ENCODE data around the gene CANT1.

The CANT1 gene

DNA sequence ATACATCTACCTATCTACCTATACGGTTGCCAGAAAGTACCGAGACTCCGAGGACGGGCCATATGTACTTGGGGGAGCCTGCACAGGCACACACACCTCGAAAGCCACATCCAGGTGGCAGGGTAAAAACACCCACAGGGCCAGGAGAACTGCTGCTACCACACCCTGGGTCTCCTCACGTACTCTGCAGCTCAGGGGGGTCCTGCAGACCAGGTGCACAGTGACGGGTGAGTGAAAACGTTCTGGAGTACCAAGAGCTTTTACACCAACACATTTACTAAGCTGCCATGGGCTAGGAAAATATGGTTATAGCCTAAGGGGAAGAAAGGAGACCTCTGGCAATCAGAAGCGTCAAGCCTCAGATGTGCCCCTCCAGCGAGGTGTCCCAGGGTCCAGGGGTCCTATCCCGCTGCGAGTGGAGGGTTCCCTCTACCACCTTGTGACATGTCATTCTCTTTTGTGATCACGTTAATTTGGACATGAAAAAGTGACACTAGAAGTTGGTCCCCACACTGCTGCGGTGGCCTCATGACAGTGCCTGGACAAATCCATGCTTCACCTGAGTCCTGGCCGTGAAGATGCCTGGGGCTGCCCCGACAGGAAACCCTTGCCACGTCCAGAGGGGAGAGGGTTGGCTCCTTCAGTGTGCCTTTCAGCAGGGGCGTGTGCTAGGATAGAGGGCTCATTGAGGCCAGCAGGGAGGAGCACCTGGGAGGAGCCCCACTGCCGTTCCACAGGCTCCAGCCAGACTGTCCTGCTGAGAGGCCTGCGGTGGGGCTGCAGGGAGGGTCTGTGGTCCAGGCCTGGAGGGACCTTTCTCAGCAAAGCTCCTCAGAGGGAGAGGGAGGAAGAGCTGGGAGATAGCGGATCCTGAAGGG, 1.8 kb downstream of the CANT1 start:
- no peak for DNase-seq

DNA sequence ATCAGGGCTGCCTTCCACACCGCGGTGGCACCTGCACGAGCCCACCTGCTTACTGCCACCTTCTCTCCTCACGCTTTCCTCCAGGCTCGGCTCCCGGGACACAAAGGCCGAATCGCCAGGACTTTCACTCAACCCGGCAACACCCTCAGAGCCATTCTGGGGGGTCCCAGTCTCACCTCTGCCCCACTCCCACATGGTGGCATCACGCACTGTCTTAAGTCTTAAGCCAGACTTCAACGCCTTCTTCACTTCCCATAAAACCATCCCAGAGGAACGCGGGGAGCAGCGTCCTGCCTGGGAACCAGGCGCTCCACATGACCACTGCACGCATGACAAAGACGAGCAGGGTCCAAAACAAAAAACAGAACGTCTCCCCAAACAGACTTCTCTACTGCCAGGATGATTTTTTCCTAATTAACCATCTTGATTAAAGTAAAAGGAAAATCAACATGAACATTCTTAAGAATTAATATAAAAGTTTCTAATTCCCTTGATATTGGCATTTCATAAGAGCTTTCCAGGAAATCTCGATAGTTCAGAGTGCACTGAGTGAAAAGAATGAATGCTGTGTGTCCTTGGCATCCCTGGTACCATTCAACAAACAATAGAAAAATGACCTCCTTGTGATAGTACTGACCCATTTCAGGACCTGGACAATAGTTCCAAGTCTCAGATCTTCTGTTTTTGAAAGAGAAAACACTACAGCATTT, 2.6 kb downstream of the CANT1 start:
- DNase-seq, result no peak

DNA sequence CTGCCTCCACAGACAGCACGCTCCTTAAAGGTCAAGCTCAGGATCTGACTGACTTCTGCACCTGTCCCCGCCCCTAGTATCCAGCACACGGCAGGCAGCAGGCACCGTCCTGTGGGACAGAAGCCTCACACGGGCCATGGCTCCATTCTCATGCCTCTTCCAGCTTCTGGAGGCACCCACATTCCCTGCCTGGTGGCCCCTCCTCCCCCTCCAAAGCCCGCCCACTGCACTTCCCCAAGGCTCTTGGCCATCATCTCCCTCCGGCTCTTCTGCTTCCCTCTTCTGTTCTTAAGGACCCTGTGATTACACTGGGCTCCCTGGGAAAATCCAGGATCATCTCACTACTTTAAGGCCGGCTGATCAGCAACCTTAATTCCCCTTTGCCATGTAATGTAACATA, 3.5 kb downstream of the CANT1 start:
- no peak for DNase-seq

DNA sequence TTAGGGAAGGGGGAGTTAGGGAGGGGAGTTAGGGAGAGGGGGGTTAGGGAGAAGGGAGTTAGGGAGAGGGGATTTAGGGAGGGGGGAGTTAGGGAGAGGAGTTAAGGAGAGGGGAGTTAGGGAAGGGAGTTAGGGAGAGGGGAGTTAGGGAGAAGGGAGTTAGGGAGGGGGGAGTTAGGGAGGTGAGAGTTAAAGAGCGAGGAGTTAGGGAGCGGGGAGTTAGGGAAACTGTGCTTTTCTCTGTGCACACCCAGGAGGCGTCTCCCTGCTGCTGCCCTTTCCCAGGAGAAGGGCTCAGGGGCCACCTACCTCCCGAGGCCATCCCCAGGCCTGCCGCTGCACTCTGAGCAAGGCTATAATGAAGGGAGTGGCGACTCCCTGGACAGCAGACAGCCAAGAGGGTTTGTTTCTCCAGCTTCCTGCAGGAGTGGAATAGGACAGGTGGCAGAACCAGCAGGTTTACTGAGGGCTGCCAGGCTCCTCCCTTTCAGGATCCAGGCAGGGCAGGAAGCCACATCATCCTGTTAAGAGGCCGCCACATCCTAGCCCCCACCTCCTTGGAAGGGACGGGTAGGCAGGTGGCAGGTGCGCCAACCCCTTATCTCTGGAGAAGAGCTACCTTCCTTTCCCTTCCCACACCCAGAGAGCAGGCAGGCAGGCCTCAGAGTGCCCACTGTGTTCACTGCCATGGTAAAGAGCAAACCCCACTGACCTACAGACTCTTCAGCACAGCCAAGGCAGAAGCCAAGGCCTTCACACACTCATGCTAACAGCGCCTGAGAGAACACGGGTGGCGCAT, 4.3 kb downstream of the CANT1 start:
- no peak for DNase-seq

DNA sequence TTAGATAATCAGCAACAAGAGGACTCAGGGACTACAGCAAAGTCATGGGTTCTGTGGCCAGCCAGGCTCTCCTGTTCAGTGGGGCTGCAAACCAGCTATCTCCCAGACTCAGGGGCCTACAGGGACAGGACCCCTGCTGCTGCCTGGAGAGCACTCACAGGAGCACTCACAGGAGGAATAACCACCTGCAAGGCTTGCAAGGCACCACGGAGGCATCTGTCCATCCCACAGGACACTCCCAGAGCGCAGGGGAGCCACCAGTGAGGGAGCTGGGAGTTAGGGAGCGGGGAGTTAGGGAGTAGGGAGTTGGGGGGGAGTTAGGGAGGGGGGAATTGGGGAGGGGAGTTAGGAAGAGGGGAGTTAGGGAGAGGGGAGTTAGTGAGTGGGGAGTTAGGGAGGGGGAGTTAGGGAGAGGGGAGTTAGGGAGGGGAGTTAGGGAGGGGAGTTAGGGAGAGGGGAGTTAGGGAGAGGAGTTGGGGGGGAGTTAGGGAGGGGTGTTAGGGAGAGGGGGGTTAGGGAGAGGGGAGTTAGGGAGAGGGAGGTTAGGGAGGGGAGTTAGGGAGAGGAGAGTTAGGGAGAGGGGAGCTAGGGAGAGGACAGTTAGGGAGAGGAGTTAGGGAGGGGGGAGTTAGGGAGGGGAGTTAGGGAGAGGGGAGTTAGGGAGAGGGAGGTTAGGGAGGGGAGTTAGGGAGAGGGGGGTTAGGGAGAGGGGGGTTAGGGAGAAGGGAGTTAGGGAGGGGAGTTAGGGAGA, 5.7 kb downstream of the CANT1 start:
- DNase-seq, result no peak

DNA sequence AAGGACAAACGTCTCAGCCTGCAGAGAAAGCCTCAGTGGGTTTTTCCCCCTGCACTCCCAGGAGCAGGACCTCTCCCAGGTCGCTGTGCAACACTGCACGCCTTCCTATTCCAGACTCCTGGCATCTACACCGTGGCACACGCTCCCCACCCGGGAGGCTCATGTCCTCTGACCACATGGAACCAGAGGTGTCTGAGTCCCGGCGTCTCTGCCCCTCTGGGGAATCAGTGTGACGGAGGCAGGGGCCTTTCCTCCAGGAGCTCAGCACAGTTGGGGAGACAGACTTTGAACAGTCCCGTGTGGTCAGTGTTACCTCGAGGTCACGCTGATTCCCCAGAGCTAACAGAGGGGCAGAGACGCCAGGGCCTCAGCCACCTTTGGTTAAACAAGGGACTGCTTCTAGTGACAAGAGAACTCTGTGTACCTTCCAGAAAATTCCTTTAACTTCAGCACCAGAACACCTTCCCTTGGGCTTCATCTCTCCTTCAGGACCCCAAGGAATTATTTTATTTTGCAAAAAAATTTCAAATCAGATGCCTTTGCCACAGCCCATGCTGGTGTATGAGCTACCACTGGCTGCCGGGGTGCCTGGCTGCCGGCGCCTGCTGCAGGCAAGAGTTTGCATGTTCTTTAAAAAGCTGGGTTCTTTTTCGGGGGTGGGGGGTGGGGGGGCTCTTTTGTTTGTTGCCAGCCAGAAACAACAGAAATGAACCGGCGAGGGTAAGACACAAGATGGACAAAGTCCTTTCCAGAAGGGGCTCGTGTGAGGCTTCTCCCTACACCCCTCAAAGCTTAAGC, 6.6 kb downstream of the CANT1 start:
- no peak for DNase-seq

DNA sequence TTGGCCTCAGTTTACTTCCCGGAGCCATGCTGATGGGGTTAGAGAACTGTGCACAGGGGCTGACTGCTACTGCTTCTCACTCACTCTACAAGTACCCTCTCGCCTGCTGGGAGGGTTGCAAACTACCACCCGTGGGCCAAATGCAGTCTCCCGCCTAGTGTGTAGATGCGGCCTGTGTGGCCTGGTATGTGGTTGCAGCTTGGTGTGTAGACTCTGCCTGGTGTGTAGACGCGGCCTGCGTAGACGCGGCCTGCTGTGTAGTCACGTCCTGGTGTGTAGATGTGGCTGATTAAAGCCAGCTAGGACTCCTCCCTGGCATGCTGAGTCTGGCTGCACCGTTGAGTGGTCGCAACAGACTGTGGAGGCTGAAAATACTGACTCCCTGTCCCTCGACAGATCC, 7.3 kb downstream of the CANT1 start:
- DNase-seq, result no peak

DNA sequence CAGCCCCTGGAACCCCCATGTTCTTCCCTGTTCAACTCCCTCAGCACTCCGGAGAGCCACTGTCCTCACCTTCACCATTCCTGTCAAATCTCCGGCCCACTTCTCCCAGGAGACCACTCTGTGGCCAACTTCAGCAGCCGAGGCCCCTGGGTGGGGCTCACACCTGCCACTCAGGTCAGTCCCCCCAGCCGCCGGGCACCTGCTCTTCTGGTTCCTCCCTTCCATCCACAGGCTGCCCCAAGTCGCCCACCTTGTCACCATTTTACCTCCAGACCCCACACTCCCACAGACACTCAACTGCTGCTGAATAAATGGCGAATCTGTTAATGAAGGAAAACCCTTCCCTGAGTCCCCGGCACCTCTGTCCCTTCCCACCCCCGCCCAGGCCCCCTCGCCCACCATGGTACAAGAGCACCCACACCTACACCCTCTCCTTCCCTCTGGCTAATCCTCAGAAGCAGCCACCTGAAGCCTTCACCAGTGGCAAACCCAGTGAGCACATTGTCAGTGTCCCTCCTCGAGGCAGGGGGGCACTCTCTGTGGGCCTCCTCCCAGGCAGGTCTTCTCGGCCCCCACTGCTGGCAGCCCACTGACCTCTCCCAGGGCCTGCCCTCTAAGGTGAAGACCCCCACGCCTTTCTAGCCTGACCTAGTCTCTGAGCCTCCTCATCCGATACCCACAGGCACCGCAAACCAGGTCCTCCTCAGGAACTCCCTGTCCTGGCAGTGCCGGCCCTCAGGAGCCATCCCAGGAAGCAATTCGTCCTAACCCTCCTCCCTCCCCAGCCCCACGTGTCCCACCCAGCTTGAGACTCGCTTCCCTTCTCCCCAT, 8.2 kb downstream of the CANT1 start:
- no peak for DNase-seq

DNA sequence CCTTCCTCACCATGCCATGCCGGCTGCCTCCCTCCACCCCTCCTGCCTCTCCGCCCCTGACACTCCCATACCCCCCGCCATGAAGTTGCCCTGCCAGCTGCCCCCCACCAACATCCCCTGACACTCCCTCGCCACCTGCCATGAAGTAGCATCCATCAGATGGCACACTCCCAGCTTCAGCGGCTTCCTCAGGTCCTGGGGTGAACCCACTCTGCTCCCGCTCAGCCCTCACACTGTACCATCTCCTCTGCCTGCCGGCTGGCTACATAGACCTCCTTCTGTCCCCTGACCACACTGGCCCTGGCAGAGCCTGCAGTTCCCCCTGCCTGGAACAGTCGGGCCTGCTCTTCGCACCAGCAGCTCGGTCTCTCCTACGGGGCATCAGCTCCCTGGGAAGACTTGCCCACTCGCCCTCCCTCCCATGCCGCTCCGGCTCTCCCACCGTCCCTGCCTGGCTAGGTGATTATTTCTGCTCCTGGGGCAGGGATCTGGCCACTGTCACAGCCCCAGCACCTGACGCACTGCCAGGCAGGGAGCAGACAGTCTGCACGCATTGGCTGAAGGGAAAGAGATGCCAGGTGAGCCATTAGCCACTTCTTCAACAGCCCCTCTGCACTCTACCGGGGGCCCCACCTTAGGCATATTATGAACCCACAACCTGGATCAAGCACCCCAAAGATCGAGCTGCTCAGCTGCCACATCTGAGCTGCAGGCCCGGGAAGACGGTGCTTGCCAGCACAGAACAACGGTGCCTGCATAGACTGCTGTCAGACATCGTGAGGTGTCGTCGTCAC, 9.0 kb downstream of the CANT1 start:
- DNase-seq, result no peak

DNA sequence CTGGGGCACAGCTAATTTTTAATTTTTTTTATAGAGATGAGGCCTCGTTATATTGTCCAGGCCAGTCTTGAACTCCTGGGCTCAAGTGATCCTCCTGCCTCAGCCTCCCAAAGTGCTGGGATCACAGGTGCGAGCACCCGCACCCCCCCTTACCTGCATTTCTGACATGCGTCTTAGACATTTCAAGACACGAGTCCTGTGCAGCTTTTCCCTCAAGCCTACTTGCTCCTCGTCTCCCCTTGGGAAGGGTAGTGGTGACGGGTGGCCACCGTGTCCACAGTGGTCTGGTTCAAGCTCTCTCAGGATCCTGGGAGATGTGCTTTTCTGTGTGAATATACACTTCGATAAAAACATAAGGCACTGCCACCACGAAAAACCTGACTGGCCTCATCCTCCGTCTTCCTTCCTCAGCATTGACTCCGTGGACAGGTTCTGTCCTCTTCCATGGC, 9.6 kb downstream of the CANT1 start:
- no peak for DNase-seq

DNA sequence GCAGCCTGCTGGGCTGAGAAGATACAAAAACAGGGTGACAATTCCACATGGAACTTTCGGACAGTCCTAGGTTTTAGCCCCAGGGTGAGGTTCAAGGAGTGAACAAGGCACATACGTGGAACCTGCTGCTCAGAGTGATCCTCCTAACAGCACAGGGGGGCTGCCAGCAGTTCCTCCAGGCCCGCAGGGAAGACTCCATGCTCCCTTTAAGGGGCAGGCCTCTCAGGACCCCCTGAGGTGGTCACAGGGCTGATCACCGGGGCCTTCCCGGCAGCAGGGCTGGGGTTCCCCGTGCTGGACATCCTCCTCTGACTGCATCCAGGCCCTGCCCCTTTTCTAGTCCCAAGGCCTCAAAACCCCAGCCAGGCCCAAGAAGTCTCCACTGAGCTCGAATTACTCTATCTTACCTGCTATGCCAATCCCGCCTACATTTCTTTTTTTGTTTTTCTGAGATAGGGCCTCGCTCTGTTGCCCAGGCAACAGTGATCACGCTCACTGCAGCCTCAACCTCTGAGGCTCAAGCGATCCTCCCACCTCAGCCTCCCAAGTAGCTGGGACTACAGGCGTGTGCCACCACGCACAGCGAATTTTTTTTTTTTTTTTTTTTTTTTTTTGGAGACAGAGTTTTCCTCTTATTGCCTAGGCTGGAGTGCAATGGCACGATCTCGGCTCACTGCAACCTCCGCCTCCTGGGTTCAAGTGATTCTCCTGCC, 10.4 kb downstream of the CANT1 start:
- DNase-seq, result no peak

DNA sequence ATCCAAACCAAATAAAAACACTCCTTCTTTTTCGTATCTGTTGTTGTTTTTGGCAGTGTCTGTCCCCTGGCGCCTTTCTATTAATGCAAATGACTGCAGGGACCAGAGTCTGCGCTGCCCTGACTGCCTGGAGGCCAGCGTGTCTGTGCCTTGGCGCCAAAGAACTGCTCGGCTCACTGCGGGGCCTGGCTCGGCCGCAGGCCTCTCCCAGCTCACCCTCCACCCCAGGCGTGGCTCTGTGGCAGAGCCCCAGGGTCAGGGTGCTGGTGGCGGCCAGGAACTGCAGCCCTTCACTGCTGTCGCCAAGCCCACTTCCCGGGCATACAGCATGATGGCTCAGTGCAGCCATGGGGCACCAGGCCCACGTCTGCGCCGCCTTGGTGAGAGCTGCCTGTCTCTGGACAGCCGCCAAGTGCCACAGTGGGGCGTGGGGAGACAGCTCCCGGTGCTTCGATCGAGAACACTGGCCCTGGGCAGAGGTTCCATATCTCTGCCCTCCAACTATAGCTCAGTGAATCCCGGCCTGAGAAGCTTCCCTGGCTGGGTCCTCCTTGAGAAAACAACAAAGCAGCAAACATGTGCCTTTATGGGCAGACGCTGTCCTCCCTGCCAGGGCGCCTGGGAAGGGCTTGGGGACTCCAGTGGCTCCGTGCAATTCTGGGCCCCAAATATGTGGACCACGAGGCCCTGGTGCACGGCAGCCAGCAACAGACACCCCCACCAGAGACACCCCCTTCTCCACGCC, 11.1 kb downstream of the CANT1 start:
- no peak for DNase-seq

DNA sequence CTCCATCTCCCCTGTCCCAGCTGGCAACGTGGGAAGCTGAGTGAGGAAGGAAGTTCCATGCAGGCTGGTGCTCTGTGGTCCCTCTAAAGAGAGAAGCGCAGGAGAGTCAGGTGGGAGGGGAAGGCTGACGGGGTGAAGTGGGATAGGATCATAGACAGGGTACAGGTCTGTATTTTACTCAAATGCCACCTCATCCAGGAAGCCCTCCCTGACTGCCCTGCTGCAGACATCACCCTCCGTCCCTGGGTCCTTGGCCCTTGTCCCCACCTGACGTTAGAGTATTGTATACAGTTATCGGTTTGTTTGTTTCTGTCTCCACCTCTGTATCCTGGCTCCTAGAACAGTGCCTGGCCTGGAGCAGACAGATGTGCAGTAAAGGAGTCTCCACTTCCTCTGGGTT, 11.7 kb downstream of the CANT1 start:
- DNase-seq, result no peak

DNA sequence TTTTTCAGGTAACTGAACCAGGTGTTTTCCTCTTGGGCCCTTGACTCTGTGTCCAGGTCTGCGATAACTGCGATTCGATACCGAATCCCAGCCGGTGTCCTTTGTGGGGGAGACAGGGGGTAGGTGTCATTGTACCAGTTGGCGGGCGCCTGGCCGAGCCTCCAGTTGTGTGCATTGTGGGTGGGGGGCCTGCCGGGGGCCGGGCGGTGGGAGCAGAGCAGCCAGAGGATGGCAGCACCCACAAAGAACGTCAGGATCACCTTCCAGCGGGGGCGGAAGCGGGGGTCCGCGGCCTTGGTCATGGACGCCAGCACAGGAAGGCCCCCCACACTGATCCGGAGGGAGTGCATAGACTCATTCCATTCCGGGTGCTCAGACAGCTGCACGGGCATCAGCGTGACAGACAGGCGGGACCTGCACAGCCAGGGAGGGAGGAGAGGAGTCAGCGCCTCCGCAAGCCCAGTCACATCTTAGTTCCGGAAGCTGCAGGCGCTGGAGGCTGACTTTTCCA, 12.3 kb downstream of the CANT1 start:
- no peak for DNase-seq

DNA sequence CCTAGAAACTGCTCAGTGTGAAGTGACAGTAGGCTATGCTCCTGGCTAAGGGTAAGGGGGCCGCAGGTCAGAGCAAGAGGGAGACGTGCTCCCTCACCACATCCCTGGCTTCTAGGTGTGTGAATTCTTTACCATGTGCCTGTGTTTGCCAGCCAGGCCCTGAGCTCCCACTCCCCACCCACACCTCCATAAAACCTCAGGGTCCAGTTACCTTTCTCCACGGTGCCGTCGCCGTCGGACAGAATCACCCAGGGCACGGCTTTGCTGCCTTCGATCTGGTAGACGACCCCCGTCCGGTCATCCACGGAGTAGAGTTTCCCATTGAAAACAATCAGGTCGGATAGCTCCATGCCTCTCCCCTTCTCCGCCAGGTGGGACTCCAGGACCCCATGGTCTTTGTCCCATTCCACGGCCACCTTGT, 12.8 kb downstream of the CANT1 start:
- DNase-seq, result no peak

DNA sequence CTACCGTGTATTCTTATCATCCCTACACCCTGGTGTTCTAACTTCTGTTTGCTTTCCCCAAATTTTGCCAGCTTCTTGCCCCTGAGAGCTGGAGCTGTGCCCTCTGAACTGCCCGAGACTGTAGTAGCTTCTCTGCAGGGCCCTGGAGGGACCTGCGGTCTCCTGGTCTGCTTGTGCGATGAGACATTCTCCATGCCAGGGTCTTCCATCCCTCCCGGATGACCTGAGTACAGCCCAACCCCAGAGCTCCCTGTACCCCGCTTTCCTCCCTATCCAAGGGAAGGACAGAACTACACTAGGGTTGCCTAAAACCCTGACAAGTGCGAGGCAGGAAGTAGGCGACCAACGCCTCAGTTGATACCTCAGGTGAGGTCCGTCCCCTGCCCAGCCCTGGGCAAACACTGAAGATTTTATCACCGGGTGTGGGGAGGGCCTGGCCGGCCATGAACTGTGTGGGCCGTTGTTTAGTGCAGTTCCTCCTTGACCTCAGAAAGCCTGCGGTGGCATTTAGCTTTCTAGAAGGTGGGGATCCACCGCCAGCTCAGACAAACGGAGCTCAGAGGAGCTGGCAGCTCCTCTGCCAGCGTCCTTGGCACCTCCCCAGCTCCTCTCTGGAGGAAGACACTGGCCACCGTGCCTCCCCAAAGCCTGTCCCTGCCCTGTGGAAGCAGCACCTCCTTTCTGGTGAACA, 13.7 kb downstream of the CANT1 start:
- no peak for DNase-seq

DNA sequence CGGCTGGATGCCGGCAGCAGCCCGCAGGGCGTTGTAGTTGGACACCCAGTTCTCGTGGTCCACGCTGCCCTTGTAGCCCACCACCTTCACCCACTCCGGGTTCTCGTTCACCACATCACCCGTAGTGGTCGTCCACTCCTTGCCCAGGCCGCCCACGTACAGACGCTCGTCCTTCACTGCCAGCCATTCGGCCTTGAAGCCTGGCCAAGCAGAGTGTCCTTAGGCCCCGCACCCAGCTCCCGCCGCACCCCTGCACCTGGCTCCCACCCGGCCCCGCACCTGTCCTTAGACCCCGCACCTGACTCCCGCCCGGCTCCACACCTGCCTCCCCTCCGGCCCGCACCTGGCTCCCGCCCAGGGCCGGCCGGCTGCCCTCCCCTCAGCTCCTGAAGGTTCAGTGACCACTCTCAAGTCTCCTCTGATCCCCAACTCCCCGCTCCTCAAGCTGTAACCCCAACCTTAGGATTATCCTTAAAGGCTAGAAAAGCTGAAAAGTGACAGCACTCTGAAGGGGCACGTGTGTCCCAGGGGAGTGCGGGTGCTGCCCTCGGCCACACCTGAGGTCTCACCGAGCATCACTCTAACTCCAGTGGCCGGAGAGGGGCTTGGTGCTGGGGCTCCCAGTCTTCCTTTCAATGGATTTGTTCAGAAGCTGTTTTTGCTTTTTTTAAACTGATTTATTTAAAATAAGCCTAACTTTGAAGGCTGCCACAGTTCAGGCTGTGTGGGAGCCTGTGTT, 14.4 kb downstream of the CANT1 start:
- no peak for DNase-seq

Measured in activated CD4-positive, alpha-beta T cell treated with anti-CD3 and anti-CD28 coated beads, Interleukin-2, amount 50 U/mL, for 1 hour (primary cell).